Measurements from ENCODE around the gene CRLF2. TPM values are rescaled to one million over a fixed set of nuclear protein-coding genes. Genes with fewer than 3 reads are reported as not detected.
"Not testable (repeated sequence)": the region's sequence is repeated elsewhere in the genome, so short reads cannot be mapped to it uniquely, and the experiment has no call there.

CRLF2 gene
- total RNA-seq, 1 donor from 2014 or later, result not detected

DNA sequence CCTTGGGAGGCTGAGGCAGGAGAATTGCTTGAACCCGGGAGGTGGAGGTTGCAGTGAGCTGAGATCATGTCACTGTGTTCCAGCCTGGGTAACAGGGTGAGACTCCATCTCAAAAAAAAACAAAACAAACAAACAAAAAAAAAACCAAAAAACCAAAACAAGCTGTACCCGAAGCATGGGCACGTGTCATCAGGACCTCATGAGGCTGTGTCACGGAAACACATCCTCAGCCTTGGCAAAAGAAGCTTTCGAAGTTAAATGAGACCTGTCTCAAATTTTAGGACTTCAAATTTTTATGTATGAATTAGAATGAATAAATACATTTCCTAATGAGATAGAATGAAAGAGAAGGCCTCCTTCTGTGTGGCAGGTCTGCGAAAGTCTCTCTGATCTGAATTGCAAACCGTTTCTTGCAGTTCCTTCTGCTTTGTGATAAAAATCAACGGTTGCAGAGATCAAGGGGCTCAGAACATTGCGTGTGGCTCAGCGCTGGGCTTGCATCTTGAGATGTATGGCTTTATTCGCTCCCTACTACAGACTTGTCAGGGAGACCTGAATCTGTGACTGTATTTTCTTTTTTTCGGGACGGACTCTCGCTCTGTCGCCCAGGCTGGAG, 19.5 kb upstream of the CRLF2 start:
- TF ChIP-seq, protein P1, sequence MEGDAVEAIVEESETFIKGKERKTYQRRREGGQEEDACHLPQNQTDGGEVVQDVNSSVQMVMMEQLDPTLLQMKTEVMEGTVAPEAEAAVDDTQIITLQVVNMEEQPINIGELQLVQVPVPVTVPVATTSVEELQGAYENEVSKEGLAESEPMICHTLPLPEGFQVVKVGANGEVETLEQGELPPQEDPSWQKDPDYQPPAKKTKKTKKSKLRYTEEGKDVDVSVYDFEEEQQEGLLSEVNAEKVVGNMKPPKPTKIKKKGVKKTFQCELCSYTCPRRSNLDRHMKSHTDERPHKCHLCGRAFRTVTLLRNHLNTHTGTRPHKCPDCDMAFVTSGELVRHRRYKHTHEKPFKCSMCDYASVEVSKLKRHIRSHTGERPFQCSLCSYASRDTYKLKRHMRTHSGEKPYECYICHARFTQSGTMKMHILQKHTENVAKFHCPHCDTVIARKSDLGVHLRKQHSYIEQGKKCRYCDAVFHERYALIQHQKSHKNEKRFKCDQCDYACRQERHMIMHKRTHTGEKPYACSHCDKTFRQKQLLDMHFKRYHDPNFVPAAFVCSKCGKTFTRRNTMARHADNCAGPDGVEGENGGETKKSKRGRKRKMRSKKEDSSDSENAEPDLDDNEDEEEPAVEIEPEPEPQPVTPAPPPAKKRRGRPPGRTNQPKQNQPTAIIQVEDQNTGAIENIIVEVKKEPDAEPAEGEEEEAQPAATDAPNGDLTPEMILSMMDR (IDR thresholded peaks at IDR 0.05; ENCODE audit: borderline replicate concordance), result no peak
- Histone ChIP-seq H3K27me3 (ENCODE audit: low read depth) (no peaks in the 10 kb centered on the region), H3K4me1 (no peaks in the 10 kb centered on the region), H3K36me3 (no peaks in the 10 kb centered on the region), H3K27ac (replicated peaks) (no peak overlapping the region), H3K9me3 (replicated peaks) (peaks cover 4% of the 10 kb centered on the region), H3K4me3 (no peak overlapping the region)
- intact Hi-C loops (cut with micrococcal nuclease), result no loop called here
- DNase-seq, result no peak

DNA sequence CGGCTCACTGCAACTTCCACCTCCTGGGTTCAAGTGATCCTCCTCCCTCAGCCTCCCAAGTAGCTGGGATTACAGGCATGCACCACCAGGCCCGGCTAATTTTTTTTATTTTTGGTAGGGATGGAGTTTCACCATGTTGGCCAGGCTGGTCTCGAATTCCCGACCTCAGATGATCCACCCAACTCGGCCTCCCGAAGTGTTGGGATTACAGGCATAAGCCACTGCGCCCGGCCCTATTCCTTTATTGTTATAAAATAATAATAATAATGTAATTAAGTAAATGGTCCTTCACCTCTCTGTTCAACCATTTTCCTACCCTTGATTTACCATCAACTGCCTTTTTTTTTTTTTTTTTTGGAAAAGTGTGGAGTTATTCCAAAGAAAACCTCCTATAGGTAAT, 15.7 kb upstream of the CRLF2 start:
- H3K9me3 ChIP-seq (replicated peaks); H3K4me3 ChIP-seq; intact Hi-C loops (cut with micrococcal nuclease); H3K27me3 ChIP-seq (ENCODE audit: low read depth); H3K27ac ChIP-seq (replicated peaks); H3K36me3 ChIP-seq; H3K4me1 ChIP-seq; DNase-seq: not testable (repeated sequence)

DNA sequence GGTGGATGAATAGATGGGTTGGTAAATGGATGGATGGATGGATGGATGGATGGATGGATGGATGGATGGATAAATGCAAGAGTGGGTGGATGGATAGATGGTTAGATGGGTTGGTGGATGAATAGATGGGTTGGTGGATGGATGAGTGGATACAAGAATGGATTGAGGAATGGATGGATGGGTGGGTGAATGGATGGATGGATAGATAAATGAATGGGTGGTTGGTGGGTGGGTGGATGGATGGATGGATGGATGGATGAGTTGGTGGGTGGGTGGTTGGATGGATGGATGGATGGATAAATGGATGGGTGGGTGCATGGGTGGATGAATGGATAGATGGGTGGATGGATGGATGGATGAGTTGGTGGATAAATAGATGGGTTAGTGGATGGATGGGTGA, 13.8 kb upstream of the CRLF2 start:
- no peak for DNase-seq
- H3K4me1 ChIP-seq, result no peaks in the 10 kb centered on the region
- intact Hi-C loops (cut with micrococcal nuclease), result no loop called here
- peaks cover 16% of the 10 kb centered on the region for H3K9me3 ChIP-seq (replicated peaks)
- no peak overlapping the region for H3K27ac ChIP-seq (replicated peaks)
- H3K36me3 ChIP-seq, result no peaks in the 10 kb centered on the region
- TF ChIP-seq, protein P1 (IDR thresholded peaks at IDR 0.05; ENCODE audit: borderline replicate concordance), result no peak
- H3K4me3 ChIP-seq, result no peak overlapping the region
- peaks cover 8% of the 10 kb centered on the region for H3K27me3 ChIP-seq (ENCODE audit: low read depth)

DNA sequence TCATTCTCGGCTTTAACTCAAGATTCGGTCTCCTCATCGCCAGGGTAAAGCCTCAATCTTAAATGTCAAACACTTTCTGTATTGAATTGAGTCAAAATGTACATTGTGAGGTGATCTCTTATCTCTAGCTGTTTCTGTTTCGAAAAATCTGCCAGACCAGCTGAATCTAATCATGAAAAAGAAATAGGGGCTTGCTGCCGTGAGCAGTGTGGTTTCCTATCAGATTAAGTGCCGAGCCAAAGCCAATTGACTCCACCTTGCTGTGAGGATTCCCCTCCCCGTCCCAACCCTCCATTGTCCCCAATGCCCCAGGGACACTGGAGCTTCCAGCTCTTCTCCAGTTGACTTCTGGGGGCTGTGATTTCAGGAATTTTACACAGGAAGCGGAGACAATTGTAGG, 12.5 kb upstream of the CRLF2 start:
- intact Hi-C loops (cut with micrococcal nuclease), result no loop called here
- peaks cover 16% of the 10 kb centered on the region for H3K9me3 ChIP-seq (replicated peaks)
- TF ChIP-seq, protein P1 (IDR thresholded peaks at IDR 0.05; ENCODE audit: borderline replicate concordance), result no peak
- peaks cover 8% of the 10 kb centered on the region for H3K27me3 ChIP-seq (ENCODE audit: low read depth)
- peak overlapping the region; percentile 24 for H3K27ac ChIP-seq (replicated peaks)
- no peaks in the 10 kb centered on the region for H3K4me1 ChIP-seq
- no peaks in the 10 kb centered on the region for H3K36me3 ChIP-seq
- no peak overlapping the region for H3K4me3 ChIP-seq
- DNase-seq, result no peak

DNA sequence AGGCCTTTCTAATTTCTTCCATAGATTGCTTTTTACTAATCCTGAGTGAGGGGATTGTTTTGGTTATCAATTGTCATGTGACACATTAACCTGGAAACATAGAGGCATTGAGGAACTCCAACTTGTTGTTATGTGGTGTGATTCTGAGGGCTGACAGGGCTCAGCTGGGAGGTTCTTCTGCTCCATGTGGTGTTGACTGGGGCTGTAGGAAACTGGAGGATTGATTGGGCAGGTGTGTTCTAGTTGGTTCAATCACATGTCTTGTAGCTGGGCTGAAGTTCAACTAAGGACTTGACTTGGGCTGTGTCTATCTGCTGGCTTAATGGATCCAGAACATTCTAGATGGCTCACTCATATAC, 10.8 kb upstream of the CRLF2 start:
- Histone ChIP-seq H3K4me1 (no peaks in the 10 kb centered on the region), H3K36me3 (no peaks in the 10 kb centered on the region), H3K4me3 (no peak overlapping the region), H3K27me3 (ENCODE audit: low read depth) (peaks cover 8% of the 10 kb centered on the region), H3K27ac (replicated peaks) (no peak overlapping the region), H3K9me3 (replicated peaks) (peaks cover 16% of the 10 kb centered on the region)
- intact Hi-C loops (cut with micrococcal nuclease), result no loop called here
- DNase-seq, result no peak
- TF ChIP-seq, protein P1 (IDR thresholded peaks at IDR 0.05; ENCODE audit: borderline replicate concordance), result no peak

DNA sequence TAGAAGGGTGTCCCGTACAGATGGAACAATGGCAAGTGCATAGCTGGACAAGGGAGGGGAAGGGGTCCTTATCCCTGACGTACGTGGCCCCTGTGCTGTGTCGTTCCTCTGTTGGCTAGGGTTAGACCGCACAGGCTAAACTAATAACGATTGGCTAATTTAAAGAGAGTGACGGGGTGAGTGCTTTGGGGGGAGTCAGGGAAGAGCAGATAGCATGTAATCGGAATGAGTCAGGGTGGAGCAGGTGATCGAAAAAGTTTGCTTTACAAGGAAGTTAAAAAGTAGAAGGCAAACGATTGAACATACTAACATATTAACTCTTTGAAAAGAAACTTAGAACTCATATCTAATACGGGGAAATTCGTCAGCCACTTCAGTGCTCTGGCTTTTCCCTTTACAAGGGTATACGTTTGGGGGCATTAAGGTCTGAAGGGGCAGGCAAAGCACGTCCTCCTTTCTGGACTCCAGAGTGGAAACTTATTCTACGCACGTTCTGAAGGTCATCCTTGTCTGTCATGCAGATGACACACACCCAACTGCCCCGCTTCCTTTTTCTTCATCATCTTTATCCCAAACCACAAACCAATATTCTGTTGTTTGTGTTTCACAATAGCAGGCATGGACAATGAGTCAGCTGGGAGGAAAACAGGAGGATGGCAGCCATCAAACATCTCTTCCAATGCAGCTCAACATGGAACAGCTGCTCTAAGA, 10.2 kb upstream of the CRLF2 start:
- Histone ChIP-seq H3K36me3 (no peaks in the 10 kb centered on the region), H3K27me3 (ENCODE audit: low read depth) (peaks cover 8% of the 10 kb centered on the region), H3K4me3 (no peak overlapping the region), H3K4me1 (no peaks in the 10 kb centered on the region), H3K27ac (replicated peaks) (no peak overlapping the region), H3K9me3 (replicated peaks) (peaks cover 16% of the 10 kb centered on the region)
- TF ChIP-seq, protein P1 (IDR thresholded peaks at IDR 0.05; ENCODE audit: borderline replicate concordance), result no peak
- intact Hi-C loops (cut with micrococcal nuclease), result no loop called here
- DNase-seq, result no peak

Measured in left ventricle myocardium inferior (tissue), 1 donor.